ENCODE results near the gene BIRC7. TPM values are rescaled to one million over a fixed set of nuclear protein-coding genes. Genes with fewer than 3 reads are reported as not detected.
A peak's percentile ranks its signal among the peaks of the same experiment; 100 is the strongest.

Gene BIRC7
- total RNA-seq, 2 experiments from 2014 or later: 5.1 to 5.3 TPM

DNA sequence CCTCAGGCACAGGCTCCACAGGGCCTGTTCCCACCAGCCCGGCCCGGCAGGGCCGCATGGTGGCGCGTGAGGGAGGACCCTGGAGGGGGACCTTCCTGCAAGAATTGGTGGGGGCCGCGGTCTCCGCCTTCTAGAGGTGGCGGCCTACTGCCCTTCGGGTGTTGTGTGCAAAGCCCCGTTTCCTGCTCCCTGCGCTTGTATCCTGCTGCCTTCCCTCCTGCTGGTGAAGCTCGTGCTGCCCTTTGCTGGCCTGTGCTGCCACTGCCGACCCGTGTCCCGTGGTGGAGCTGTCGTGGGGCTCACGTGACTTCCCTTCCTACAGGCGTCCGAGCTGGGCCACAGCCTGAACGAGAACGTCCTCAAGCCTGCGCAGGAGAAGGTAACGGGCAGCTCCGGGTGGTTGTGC is 48.8 kb downstream of the BIRC7 start:
- H3K27ac Mint-ChIP-seq: peak overlapping the region; percentile 83
- intact Hi-C loops (cut with micrococcal nuclease): no loop called here
- POLR2A ChIA-PET: interaction anchor here (1.0 to 1.5 kb wide), 3 partner anchors 8 to 12 kb away, joined by 3 to 6 read pairs (median 4); partner anchors contain the start of gene ARFGAP1
- peak; percentile 29 for DNase-seq
- peak overlapping the region; percentile 70 for H3K4me3 Mint-ChIP-seq
- H3K36me3 Mint-ChIP-seq (ENCODE audit: low read depth): peaks cover 5% of the 10 kb centered on the region
- no peaks in the 10 kb centered on the region for H3K27me3 Mint-ChIP-seq
- TF ChIP-seq, protein P1, sequence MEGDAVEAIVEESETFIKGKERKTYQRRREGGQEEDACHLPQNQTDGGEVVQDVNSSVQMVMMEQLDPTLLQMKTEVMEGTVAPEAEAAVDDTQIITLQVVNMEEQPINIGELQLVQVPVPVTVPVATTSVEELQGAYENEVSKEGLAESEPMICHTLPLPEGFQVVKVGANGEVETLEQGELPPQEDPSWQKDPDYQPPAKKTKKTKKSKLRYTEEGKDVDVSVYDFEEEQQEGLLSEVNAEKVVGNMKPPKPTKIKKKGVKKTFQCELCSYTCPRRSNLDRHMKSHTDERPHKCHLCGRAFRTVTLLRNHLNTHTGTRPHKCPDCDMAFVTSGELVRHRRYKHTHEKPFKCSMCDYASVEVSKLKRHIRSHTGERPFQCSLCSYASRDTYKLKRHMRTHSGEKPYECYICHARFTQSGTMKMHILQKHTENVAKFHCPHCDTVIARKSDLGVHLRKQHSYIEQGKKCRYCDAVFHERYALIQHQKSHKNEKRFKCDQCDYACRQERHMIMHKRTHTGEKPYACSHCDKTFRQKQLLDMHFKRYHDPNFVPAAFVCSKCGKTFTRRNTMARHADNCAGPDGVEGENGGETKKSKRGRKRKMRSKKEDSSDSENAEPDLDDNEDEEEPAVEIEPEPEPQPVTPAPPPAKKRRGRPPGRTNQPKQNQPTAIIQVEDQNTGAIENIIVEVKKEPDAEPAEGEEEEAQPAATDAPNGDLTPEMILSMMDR (IDR thresholded peaks at IDR 0.05): no peak
- CTCF ChIA-PET: interaction anchor here (1.0 to 1.7 kb wide), 3 partner anchors 10 to 98 kb away, joined by 3 to 8 read pairs (median 4); no protein-coding TSS in a partner anchor
- H3K4me1 Mint-ChIP-seq (ENCODE audit: low read depth): peaks cover 3% of the 10 kb centered on the region
- peak; percentile 24 for ATAC-seq
- H3K9me3 Mint-ChIP-seq: no peaks in the 10 kb centered on the region

DNA sequence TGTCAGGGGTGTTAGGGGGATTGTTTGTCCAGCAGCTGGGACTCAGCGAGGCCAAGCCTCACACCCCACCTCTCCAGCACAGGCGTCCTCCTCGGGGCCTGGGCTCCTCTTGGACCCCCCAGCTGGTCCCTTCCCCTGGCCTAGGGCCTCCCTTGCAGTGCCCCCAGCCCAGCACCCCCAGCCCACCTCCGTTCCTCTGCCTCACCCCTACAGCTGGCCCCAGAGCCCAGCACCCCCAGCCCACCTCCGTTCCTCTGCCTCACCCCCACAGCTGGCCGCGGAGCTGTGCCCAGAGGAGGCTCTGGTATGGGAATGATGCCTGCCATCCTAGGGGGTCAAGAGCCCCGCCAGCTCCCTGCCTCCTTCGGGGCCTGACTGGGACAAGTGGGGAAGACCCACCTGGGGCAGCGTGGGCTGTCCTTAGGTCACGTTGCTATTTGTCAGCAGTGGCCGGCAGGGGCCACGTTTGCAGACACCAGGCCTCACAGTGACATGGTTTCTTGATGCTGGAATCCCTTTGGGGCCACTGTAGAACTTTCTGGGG is 49.3 kb downstream of the BIRC7 start:
- Mint-ChIP-seq H3K27ac (no peak overlapping the region), H3K36me3 (ENCODE audit: low read depth) (peaks cover 5% of the 10 kb centered on the region), H3K4me3 (peak overlapping the region; percentile 70), H3K27me3 (no peaks in the 10 kb centered on the region), H3K9me3 (no peaks in the 10 kb centered on the region), H3K4me1 (ENCODE audit: low read depth) (peaks cover 3% of the 10 kb centered on the region)
- ChIA-PET CTCF (interaction anchor here (1.6 kb wide), 1 partner anchor 61 kb away, joined by 8 read pairs; no protein-coding TSS in a partner anchor), POLR2A (interaction anchor here (1.0 to 1.5 kb wide), 3 partner anchors 9 to 12 kb away, joined by 3 to 6 read pairs (median 4); partner anchors contain the start of gene ARFGAP1)
- ATAC-seq (no peak), DNase-seq (no peak)
- TF ChIP-seq, protein P1 (IDR thresholded peaks at IDR 0.05): no peak
- intact Hi-C loops (cut with micrococcal nuclease): no loop called here

DNA sequence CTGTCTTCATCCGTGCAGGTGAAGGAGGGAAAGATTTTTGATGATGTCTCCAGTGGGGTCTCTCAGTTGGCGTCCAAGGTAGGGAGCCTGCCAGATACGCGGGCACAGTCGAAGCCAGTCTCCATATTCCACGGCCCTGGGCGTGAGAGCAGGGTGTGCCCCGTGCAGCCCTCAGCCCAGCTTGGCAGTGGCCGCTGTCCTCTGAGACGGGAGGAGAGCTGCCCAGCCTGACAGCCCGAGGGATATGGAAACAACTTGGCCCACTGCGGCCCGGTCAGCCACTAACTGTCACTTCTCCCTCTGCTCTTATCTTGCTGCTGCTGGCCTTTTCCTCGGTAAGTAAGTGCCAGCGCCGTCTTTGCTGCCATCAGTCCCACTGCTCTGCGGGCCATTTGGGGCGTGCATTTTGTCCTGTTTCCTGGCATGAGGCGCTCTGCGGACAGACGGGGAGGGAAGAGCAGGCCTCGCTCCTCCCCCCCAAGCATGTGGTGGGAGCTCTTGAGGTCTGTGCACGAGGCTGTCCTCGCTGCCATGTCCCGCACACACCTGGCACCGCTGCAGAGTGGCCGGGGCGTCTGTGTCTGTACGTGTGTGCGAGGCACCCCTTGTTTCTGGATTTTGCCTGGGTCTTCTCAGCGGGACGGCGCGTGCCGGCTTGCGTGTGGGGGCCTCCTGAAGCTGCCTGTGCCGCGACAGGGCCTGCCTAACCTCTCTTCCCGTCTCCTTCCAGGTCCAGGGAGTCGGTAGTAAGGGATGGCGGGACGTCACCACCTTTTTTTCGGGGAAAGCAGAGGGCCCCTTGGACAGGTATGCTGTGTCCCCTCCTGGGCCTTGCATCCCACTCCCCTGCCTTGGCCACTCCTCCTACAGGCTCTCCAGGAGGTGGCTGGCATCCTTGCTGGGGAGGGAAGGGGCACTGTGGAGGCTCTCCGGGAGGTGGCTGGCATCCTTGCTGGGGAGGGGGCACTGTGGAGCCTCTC is 50.2 kb downstream of the BIRC7 start:
- Mint-ChIP-seq H3K36me3 (ENCODE audit: low read depth) (peaks cover 3% of the 10 kb centered on the region), H3K27ac (no peak overlapping the region), H3K4me3 (peak overlapping the region; percentile 18), H3K4me1 (ENCODE audit: low read depth) (peaks cover 3% of the 10 kb centered on the region), H3K27me3 (no peaks in the 10 kb centered on the region), H3K9me3 (no peaks in the 10 kb centered on the region)
- POLR2A ChIA-PET: interaction anchor here (1.5 to 1.7 kb wide), 2 partner anchors 10 kb away, joined by 4 to 6 read pairs; no protein-coding TSS in a partner anchor
- TF ChIP-seq, protein P1 (IDR thresholded peaks at IDR 0.05): no peak
- CTCF ChIA-PET: no interaction called here
- ATAC-seq (no peak), DNase-seq (no peak)
- intact Hi-C loops (cut with micrococcal nuclease): no loop called here

DNA sequence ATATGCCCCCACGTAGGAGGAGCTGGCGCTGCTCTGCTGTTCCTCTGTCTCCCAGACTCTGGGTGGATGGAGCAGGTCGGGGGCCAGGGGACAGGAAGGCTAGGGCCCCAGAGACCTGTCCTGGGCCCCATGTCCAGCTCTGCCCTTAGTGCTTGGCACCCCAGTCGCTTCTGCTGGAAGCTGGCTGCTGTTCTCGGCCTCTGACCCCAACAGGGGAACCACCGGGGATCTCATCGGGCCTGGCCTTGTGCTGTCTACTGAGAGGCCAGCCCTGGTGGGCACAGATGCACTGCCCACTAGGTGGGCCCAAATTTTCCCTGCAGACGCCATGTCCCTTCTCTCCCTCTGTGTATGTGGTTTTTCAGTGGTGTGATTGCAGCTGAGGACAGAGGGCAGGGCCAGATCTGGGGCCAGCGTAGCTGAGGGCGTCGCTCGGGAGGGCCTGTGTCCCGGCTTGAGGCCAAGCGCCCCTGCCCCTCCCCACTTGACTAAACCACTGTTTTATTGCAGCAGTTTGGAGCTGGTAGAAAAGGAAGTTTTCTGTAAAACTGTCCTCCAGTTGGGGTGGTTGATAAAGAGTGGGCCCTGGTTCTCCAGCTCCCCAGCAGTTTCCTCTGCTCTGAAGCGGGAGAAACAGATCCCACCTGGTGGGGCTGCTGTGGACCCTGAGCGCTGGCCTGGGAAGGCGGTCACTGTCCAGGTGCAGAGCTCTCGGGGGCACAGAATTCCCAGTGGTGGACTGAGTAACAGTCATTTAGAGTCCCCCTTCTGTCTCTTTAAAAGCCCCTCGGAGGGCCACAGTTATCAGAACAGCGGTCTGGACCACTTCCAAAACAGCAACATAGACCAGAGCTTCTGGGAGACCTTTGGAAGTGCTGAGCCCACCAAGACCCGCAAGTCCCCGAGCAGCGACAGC is 51.3 kb downstream of the BIRC7 start:
- Mint-ChIP-seq H3K4me1 (ENCODE audit: low read depth) (peaks cover 3% of the 10 kb centered on the region), H3K27ac (no peak overlapping the region), H3K27me3 (no peaks in the 10 kb centered on the region), H3K4me3 (no peak overlapping the region), H3K36me3 (ENCODE audit: low read depth) (peaks cover 3% of the 10 kb centered on the region), H3K9me3 (no peaks in the 10 kb centered on the region)
- POLR2A ChIA-PET: interaction anchor here (1.7 kb wide), 1 partner anchor 9 kb away, joined by 4 read pairs; no protein-coding TSS in a partner anchor
- CTCF ChIA-PET: interaction anchor here (1.4 kb wide), 1 partner anchor 10 kb away, joined by 6 read pairs; no protein-coding TSS in a partner anchor
- ATAC-seq: no peak
- intact Hi-C loops (cut with micrococcal nuclease): no loop called here
- DNase-seq: no peak
- TF ChIP-seq, protein P1 (IDR thresholded peaks at IDR 0.05): no peak

All from activated CD8-positive, alpha-beta T cell treated with anti-CD3 and anti-CD28 coated beads for 36 hours (primary cell).